ENCODE data around the gene FNTB. TPM values are rescaled to one million over a fixed set of nuclear protein-coding genes. Genes with fewer than 3 reads are reported as not detected.

FNTB gene
- total RNA-seq, 1 donor from 2014 or later, result 14.0 TPM

Other genes with a start within 250 kb of the FNTB start
- 0.10 TPM in 1 of 2 replicates, not detected in the other for gene SPTB, start 107.0 kb upstream of the FNTB start, total RNA-seq
- gene CHURC1, start 72.4 kb upstream of the FNTB start, total RNA-seq, result 61.6 and 72.8 TPM in 2 replicates
- gene GPX2, start 44.1 kb upstream of the FNTB start, total RNA-seq, result not detected in 2 replicates
- 7.4 and 13.5 TPM in 2 replicates for gene RAB15, start 14.6 kb upstream of the FNTB start, total RNA-seq
- gene MAX, start 115.6 kb downstream of the FNTB start, total RNA-seq, result 32.0 and 50.4 TPM in 2 replicates

All from renal cortical epithelial cell (primary cell).